Activated T-cell treated with anti-CD3 and anti-CD28 coated beads for 48 hours (primary cell): ENCODE data around the gene ZNF74.

Source experiments
- DNase-seq: peaks from one replicate; pipeline ENCODE4 v3.0.0-alpha.2; 2020; ENCODE audit warnings: low read depth

ZNF74 gene

GRCh38 chr22:20433191-20433590 lies 39.2 kb downstream of the ZNF74 start:
- DNase-seq: no peak

GRCh38 chr22:20433686-20434241 lies 39.8 kb downstream of the ZNF74 start:
- DNase-seq: no peak

- no peak for DNase-seq
Observed at GRCh38 chr22:20434264-20434751, 40.4 kb downstream of the ZNF74 start.

GRCh38 chr22:20434773-20435172 lies 40.8 kb downstream of the ZNF74 start:
- no peak for DNase-seq

GRCh38 chr22:20435436-20436306 lies 41.7 kb downstream of the ZNF74 start:
- no peak for DNase-seq

- no peak for DNase-seq
Observed at GRCh38 chr22:20436307-20436767, 42.4 kb downstream of the ZNF74 start.

GRCh38 chr22:20436768-20437612 lies 43.0 kb downstream of the ZNF74 start:
- DNase-seq: no peak

- DNase-seq: no peak
Observed at GRCh38 chr22:20437613-20438426, 43.9 kb downstream of the ZNF74 start, which contains the start of gene SCARF2. TSS of gene SCARF2 (minus strand) at chr22:20437825. CDS start at chr22:20437754, 71 bp downstream.

- DNase-seq: no peak
Observed at GRCh38 chr22:20438427-20438677, 44.4 kb downstream of the ZNF74 start.

GRCh38 chr22:20438678-20439492 lies 44.9 kb downstream of the ZNF74 start:
- DNase-seq: no peak

- DNase-seq: no peak
Observed at GRCh38 chr22:20439556-20439927, 45.6 kb downstream of the ZNF74 start.

GRCh38 chr22:20439928-20440575 lies 46.1 kb downstream of the ZNF74 start:
- DNase-seq: no peak

- no peak for DNase-seq
Observed at GRCh38 chr22:20440637-20441591, 47.0 kb downstream of the ZNF74 start.

GRCh38 chr22:20441631-20442484 lies 47.9 kb downstream of the ZNF74 start:
- DNase-seq: no peak

GRCh38 chr22:20442485-20443284 lies 48.7 kb downstream of the ZNF74 start:
- no peak for DNase-seq

- no peak for DNase-seq
Observed at GRCh38 chr22:20444325-20444724, 50.4 kb downstream of the ZNF74 start.

GRCh38 chr22:20446383-20446970 lies 52.5 kb downstream of the ZNF74 start:
- DNase-seq: no peak
